Right kidney (tissue), 1 donor: ENCODE measurements around the gene DGAT2.
A peak's percentile ranks its signal among the peaks of the same experiment; 100 is the strongest.

ENCODE experiments used
- DNase-seq: peaks from one replicate; pipeline ENCODE4 v3.0.0-alpha.2; 2016

Gene DGAT2

GRCh38 chr11:75801362-75802020 is 32.9 kb downstream of the DGAT2 start:
- no peak for DNase-seq

- DNase-seq: no peak
Measured at GRCh38 chr11:75802021-75802912, 33.7 kb downstream of the DGAT2 start.

DNA sequence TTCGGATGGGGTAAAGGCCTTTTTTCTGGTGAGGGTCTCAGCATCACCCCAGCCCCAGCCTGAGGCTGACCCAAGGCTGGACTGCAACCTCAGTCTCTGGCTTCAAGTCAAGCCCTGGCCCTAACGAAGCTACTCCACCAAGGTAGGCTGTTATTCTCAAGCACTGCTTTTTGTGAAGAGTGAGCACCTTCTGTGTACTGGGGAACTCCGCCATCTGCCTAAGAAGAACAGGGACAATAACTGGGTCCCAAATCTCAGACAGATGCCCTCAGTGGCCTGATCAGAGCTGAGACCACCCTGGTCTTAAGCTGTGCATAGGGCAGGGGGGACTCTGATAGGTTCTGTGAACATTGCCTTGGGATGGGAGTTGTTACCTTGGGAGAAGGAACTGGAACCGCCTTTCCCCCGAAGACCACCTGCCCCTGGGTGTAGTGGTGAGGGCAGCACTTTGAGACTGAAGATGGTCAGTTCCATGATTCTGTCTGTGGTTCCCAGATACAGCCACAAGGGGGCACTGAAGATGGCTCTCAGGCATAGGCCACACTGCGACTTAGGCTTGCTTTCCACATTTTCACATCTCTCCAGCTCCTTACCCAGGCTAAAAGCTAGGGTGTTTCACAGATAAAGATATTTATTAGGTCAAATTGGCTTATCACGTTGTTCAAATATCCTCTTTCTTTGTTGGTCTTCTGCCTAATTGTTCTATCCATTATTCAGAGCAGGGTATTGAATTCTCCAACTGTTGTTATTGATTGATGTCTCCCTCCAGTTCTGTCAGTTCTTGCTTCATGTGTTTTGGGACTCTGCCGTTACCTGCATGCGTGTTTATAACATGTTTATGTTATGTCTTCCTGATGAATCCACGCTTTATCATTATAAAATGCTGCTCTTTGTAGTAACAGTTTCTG is 34.6 kb downstream of the DGAT2 start:
- peak; percentile 31 for DNase-seq

DNA sequence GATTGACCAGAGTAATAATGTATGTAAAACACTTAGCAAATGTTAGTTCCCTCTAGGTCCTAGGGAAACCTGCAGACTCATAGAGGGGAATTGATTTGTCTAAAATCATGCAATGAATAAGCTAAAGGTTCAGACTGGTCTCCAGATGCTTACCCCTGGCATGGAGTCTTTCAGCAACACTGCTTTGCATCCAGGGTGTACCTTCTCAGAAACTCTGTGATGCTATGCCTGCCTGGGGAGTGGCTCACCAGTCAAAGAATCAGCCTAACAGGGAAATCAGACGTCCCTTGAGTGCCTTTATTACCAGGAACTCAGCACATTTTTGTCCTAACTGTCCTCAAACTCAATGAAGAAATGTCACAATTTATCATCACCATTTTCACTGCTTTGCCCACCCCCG is 40.5 kb downstream of the DGAT2 start:
- no peak for DNase-seq

GRCh38 chr11:75809991-75810390 is 41.4 kb downstream of the DGAT2 start:
- no peak for DNase-seq

- DNase-seq: no peak
Measured at GRCh38 chr11:75810637-75811390, 42.2 kb downstream of the DGAT2 start.

GRCh38 chr11:75811485-75811884 is 42.9 kb downstream of the DGAT2 start:
- DNase-seq: no peak

DNA sequence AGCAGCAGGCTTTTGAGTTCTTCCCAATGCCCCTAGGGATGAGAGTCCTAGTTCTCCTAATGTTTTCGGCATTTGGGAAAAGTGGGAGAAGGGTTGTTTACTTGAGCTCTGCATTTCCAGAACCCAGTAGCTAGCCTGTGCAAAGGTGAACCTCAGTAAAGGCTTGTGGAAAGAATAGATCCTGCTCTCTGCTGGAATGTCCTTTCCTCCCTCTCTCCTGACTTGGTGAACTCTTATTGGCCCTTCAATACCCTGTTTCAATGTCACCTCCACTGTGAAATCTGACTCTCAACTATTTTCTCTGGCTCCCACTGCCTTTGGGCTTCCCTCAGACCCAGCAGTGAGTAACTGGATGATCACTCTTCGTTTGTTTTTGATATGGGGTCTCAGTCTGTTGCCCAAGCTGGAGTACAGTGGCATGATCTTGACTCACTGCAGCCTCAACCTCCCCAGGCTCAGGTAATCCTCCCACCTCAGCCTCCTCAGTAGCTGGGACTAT is 44.0 kb downstream of the DGAT2 start:
- no peak for DNase-seq

GRCh38 chr11:75813124-75813523 is 44.5 kb downstream of the DGAT2 start:
- DNase-seq: no peak

DNA sequence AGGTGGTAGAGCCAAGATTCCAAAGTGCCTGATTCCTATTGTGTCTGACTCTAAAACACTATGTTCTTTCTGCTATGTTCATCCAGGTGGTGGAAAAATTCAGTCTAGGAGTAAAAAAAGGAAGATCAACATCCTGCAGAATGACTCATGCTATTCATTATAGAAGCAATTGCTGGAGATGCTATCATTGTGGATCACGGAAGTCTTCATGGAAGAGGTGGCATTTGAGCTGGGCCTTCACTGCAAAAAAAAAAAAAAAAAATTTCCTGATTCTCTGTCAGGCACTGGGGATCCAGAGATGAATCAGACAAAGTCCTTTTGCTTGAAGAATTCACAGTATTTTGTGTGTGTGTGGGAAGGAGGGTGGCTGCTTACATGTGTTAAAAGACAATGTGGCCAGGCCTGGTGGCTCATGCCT is 45.1 kb downstream of the DGAT2 start:
- no peak for DNase-seq

GRCh38 chr11:75814363-75814676 is 45.7 kb downstream of the DGAT2 start:
- no peak for DNase-seq

DNA sequence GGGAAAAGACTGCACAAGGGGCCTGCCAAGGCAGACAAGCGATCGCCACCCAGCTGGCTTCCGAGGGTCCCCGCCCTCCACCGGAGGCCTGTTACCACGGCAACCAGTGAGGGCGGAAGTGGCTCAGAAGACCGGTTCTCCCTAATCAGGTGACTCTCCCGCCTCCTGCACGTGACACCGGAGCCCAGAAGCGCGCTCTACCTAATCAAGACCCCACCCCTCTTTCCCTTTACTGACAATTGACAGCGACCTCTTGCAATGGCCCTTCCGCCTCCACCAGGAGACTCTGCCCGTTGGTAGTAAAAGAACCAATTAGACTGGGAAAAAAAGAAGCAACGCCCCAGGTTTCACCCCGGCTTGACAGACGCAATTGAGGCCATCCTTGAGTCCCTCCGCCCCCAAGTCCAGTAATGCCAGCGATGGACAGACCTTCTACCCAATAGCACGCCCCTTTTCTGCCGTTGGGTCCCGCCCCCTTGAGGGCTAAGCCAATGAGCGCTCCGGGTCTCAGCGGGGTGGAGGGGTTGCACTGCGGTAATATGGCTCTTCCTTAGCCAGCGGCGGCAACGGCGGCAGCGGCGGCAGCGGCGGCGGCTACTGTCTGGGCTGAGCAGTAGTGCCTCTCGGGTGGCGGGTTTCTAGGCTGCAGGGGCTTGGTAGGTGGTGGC is 46.2 kb downstream of the DGAT2 start, which contains the start of gene UVRAG:
Gene UVRAG, plus strand, starts transcription at position 534 of the 668 bp plus-strand sequence. CDS start 198 bp downstream, outside the sequence.
- DNase-seq: peak; percentile 99

DNA sequence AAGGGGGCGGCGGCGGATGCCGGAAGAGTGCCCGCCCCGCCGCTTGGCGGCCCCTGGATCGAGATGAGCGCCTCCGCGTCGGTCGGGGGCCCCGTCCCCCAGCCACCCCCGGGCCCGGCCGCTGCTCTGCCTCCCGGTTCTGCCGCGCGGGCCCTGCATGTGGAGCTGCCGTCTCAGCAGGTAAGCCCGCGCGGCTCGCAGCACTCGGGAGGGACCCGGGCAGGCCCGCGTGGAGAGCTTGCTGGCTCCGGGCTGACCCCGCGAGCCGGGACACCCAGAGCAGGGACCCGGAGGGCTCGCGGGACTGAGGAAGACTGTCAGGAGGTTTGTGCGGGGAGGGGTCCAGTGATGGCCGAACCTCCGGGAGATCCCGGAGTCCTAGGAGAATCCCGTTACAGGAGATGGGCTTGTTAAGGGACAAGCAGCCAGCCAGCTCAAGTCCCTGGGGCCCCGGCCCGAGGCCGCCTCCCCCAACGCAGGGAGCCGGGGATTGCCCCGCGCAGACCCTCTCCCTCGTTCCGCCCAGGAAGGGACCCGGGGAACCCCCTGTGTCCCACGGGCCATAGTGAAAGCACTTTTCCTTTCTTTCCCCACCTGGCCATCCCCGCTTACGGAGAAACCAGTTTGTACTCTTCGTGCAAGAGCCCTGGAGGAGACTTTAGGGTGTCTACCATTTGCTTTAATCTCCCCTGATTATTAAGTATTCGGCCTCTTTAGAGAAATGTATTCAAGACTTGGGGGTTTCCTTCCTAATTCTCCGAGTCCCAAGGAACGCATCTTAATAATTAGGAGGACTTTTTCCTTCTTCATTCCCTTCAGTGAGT is 47.0 kb downstream of the DGAT2 start:
- no peak for DNase-seq

GRCh38 chr11:75816561-75817239 is 48.1 kb downstream of the DGAT2 start:
- DNase-seq: peak; percentile 29

DNA sequence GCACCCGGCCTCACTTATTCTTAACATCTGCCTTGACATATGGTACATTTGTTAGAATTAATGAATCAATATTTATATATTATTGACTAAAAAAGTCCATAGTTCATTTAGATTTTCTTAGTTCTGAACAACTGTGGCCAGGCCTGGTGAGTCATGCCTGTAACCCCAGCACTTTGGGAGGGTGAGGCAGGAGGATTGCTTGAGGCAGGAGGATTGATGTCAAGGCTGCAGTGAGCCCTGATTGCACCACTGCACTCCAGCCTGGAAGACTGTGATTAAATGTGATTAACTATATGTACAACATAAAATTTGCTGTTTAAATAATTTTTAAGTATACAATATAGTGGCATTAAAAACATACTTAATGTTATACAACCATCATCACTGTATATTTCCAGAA is 52.1 kb downstream of the DGAT2 start:
- no peak for DNase-seq

- no peak for DNase-seq
Measured at GRCh38 chr11:75821202-75821601, 52.6 kb downstream of the DGAT2 start.

GRCh38 chr11:75822541-75822940 is 54.0 kb downstream of the DGAT2 start:
- DNase-seq: no peak

GRCh38 chr11:75823415-75823814 is 54.8 kb downstream of the DGAT2 start:
- DNase-seq: no peak

- no peak for DNase-seq
Measured at GRCh38 chr11:75823946-75824345, 55.4 kb downstream of the DGAT2 start.
